Sigmoid colon (tissue), 3 donors: Measurements from ENCODE around the gene PPM1J.

Experiments
- POLR2A ChIP-seq, 2 donors: fragments of 450-650 bp; IDR thresholded peaks; one replicate each; pipeline ENCODE4 v1.6.1; 2016; ENCODE audit warnings: antibody characterized with exemption in 2 of 2, mild to moderate bottlenecking in 2 of 2, moderate library complexity in 2 of 2
- TF ChIP-seq, protein P1 (sequence below), 4 experiments: fragments of 450-650 bp in 3 of 4; fragments of 200-600 bp in 1 of 4; IDR thresholded peaks; one replicate each; pipeline ENCODE4 v1.5.1; 2016 to 2019; ENCODE audit warnings: antibody characterized with exemption in 4 of 4, mild to moderate bottlenecking in 3 of 4, moderate library complexity in 2 of 4

- TF ChIP-seq, protein P1, sequence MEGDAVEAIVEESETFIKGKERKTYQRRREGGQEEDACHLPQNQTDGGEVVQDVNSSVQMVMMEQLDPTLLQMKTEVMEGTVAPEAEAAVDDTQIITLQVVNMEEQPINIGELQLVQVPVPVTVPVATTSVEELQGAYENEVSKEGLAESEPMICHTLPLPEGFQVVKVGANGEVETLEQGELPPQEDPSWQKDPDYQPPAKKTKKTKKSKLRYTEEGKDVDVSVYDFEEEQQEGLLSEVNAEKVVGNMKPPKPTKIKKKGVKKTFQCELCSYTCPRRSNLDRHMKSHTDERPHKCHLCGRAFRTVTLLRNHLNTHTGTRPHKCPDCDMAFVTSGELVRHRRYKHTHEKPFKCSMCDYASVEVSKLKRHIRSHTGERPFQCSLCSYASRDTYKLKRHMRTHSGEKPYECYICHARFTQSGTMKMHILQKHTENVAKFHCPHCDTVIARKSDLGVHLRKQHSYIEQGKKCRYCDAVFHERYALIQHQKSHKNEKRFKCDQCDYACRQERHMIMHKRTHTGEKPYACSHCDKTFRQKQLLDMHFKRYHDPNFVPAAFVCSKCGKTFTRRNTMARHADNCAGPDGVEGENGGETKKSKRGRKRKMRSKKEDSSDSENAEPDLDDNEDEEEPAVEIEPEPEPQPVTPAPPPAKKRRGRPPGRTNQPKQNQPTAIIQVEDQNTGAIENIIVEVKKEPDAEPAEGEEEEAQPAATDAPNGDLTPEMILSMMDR (IDR thresholded peaks at IDR 0.05), result no peak
- TF ChIP-seq POLR2A (IDR thresholded peaks at IDR 0.05), result no peak
Measured at GRCh38 chr1:112694363-112694929, 20.7 kb downstream of the PPM1J start.
